ENCODE measurements around the gene CCDC34.

The CCDC34 gene

DNA sequence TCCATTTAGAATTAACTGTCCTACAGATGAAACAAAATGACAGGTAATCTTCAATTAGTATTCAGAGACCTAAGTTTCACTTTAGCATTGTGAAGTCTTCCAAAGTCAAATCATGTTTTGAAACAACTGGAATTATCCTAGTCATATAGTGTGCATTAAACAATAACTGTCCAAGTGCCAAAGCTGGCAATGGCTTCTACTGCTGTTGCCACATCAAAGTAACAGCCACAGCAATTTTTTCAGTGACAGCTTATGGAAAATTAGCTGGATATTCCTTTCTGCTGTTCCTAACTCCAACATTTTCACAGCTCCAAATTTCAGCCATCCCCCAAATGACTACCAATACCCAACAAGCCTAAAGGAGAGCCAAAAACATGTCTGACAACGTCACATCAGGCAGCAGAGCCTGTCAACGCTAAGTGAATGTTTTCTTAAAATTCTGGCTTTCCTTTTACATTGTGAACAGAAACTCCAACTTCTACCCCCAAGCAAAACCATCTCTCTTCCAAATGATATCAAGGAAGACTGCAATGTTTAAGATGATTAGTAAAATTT is 45.3 kb upstream of the CCDC34 start:
- no peaks in the 10 kb centered on the region for H3K27me3 ChIP-seq (ENCODE audit: insufficient read depth, poor library complexity, severe bottlenecking)
- no peak for DNase-seq (ENCODE audit: low read depth in 1 of 2, low spot score in 1 of 2)
- no peak overlapping the region for H3K4me3 ChIP-seq (replicated peaks; ENCODE audit: insufficient read depth, low read length)
- TF ChIP-seq SPI1 (IDR thresholded peaks at IDR 0.05; ENCODE audit: borderline replicate concordance, low read depth) = no peak
- TF ChIP-seq POLR2AphosphoS5 (IDR thresholded peaks at IDR 0.05; ENCODE audit: low read depth) = no peak
- no peak for TF ChIP-seq GABPA (IDR thresholded peaks at IDR 0.05; ENCODE audit: low read depth)
- TF ChIP-seq, protein P1, sequence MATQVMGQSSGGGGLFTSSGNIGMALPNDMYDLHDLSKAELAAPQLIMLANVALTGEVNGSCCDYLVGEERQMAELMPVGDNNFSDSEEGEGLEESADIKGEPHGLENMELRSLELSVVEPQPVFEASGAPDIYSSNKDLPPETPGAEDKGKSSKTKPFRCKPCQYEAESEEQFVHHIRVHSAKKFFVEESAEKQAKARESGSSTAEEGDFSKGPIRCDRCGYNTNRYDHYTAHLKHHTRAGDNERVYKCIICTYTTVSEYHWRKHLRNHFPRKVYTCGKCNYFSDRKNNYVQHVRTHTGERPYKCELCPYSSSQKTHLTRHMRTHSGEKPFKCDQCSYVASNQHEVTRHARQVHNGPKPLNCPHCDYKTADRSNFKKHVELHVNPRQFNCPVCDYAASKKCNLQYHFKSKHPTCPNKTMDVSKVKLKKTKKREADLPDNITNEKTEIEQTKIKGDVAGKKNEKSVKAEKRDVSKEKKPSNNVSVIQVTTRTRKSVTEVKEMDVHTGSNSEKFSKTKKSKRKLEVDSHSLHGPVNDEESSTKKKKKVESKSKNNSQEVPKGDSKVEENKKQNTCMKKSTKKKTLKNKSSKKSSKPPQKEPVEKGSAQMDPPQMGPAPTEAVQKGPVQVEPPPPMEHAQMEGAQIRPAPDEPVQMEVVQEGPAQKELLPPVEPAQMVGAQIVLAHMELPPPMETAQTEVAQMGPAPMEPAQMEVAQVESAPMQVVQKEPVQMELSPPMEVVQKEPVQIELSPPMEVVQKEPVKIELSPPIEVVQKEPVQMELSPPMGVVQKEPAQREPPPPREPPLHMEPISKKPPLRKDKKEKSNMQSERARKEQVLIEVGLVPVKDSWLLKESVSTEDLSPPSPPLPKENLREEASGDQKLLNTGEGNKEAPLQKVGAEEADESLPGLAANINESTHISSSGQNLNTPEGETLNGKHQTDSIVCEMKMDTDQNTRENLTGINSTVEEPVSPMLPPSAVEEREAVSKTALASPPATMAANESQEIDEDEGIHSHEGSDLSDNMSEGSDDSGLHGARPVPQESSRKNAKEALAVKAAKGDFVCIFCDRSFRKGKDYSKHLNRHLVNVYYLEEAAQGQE (IDR thresholded peaks at IDR 0.05; ENCODE audit: insufficient replicate concordance, low read depth) = no peak
- H3K27ac ChIP-seq (replicated peaks) = no peak overlapping the region

GRCh38 chr11:27406498-27407354 is 43.7 kb upstream of the CCDC34 start:
- H3K27me3 ChIP-seq (ENCODE audit: insufficient read depth, poor library complexity, severe bottlenecking) = no peaks in the 10 kb centered on the region
- TF ChIP-seq, protein P2, sequence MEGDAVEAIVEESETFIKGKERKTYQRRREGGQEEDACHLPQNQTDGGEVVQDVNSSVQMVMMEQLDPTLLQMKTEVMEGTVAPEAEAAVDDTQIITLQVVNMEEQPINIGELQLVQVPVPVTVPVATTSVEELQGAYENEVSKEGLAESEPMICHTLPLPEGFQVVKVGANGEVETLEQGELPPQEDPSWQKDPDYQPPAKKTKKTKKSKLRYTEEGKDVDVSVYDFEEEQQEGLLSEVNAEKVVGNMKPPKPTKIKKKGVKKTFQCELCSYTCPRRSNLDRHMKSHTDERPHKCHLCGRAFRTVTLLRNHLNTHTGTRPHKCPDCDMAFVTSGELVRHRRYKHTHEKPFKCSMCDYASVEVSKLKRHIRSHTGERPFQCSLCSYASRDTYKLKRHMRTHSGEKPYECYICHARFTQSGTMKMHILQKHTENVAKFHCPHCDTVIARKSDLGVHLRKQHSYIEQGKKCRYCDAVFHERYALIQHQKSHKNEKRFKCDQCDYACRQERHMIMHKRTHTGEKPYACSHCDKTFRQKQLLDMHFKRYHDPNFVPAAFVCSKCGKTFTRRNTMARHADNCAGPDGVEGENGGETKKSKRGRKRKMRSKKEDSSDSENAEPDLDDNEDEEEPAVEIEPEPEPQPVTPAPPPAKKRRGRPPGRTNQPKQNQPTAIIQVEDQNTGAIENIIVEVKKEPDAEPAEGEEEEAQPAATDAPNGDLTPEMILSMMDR (IDR thresholded peaks at IDR 0.05; ENCODE audit: insufficient read depth, low read length) = no peak
- TF ChIP-seq, protein P1 (IDR thresholded peaks at IDR 0.05; ENCODE audit: insufficient replicate concordance, low read depth) = no peak
- TF ChIP-seq GABPA (IDR thresholded peaks at IDR 0.05; ENCODE audit: low read depth) (no peak), POLR2AphosphoS5 (IDR thresholded peaks at IDR 0.05; ENCODE audit: low read depth) (no peak), SPI1 (IDR thresholded peaks at IDR 0.05; ENCODE audit: borderline replicate concordance, low read depth) (no peak)
- no peak overlapping the region for H3K27ac ChIP-seq (replicated peaks)
- no peak overlapping the region for H3K4me3 ChIP-seq (replicated peaks; ENCODE audit: insufficient read depth, low read length)
- no peak for DNase-seq (ENCODE audit: low read depth in 1 of 2, low spot score in 1 of 2)

DNA sequence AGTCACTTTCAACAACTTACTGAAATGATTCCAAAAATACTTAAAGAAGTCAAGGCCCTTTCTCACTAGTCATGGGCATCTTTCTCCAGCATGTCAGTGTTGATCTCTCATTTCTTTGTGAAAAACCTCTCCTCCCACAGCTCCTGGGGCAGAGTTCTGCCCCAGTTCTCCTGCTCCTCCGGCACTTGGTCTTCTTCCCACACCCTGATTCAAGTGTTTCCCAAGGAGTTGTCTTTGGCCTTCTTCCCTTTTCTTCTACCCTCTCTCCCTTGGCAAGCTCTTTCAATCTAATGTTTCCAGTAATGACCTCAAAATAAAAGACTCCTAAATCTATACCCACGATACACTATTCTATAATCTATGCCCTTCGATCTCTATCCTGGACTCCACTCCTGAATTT is 42.1 kb upstream of the CCDC34 start:
- TF ChIP-seq, protein P1 (IDR thresholded peaks at IDR 0.05; ENCODE audit: insufficient replicate concordance, low read depth) = no peak
- TF ChIP-seq SPI1 (IDR thresholded peaks at IDR 0.05; ENCODE audit: borderline replicate concordance, low read depth) = no peak
- TF ChIP-seq POLR2AphosphoS5 (IDR thresholded peaks at IDR 0.05; ENCODE audit: low read depth) = no peak
- TF ChIP-seq, protein P2 (IDR thresholded peaks at IDR 0.05; ENCODE audit: insufficient read depth, low read length) = no peak
- no peak for TF ChIP-seq GABPA (IDR thresholded peaks at IDR 0.05; ENCODE audit: low read depth)
- no peaks in the 10 kb centered on the region for H3K27me3 ChIP-seq (ENCODE audit: insufficient read depth, poor library complexity, severe bottlenecking)
- H3K4me3 ChIP-seq (replicated peaks; ENCODE audit: insufficient read depth, low read length) = no peak overlapping the region
- no peak for DNase-seq (ENCODE audit: low read depth in 1 of 2, low spot score in 1 of 2)
- no peak overlapping the region for H3K27ac ChIP-seq (replicated peaks)

All from HL-60 (cell line).